ENCODE data around the gene BAZ2A.
"Not testable (repeated sequence)": the region's sequence is repeated elsewhere in the genome, so short reads cannot be mapped to it uniquely, and the experiment has no call there.

The BAZ2A gene

DNA sequence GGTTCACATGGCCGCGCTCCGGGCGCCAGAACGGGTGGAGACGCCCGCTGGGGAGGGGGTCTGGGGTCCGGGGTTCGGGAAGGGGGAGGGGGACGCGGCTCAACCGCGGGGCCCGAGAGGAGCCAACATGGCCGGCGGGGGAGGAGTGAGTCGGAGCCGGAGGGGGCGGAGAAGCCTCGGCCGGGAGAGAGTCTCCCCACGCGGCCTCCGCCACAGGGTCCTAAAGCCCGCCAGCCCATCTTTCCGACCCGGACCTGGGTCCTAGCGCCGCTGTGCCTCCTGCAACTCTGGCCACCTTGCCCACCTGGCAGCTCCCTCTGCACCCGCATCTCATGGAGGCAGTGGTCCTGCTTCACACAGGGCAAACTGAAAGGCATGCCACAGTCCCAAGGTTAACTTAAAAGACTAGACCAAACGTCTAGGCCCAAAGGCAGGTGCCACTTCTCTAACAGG is at the start of gene BAZ2A:
TSS of gene BAZ2A (minus strand) at position 147 of the 453 bp plus-strand sequence. CDS start 12,796 bp downstream, outside the sequence.
- DNase-seq: peak; percentile 84

GRCh38 chr12:56678852-56679251 is 48.7 kb upstream of the BAZ2A start:
- no peak for DNase-seq

GRCh38 chr12:56677680-56678079 is 47.6 kb upstream of the BAZ2A start:
- DNase-seq: no peak

GRCh38 chr12:56676851-56677580 is 46.9 kb upstream of the BAZ2A start:
- DNase-seq: no peak

- DNase-seq: no peak
These were observed 41.5 kb upstream of the BAZ2A start for GRCh38 chr12:56671608-56672007.

GRCh38 chr12:56670836-56671235 is 40.7 kb upstream of the BAZ2A start:
- DNase-seq: no peak

DNA sequence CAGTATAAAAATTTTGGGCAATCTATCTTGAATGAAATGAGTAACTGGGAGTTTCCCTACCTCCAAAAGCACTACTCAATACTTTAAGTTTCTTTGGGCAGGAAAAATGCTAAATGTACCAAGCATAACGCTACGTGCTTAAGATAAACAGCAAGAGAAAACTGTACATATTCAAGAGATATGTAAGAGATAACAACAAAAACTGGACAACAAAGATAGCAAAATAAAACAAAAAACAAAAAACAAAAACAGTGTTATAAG is 38.0 kb upstream of the BAZ2A start:
- DNase-seq: no peak

DNA sequence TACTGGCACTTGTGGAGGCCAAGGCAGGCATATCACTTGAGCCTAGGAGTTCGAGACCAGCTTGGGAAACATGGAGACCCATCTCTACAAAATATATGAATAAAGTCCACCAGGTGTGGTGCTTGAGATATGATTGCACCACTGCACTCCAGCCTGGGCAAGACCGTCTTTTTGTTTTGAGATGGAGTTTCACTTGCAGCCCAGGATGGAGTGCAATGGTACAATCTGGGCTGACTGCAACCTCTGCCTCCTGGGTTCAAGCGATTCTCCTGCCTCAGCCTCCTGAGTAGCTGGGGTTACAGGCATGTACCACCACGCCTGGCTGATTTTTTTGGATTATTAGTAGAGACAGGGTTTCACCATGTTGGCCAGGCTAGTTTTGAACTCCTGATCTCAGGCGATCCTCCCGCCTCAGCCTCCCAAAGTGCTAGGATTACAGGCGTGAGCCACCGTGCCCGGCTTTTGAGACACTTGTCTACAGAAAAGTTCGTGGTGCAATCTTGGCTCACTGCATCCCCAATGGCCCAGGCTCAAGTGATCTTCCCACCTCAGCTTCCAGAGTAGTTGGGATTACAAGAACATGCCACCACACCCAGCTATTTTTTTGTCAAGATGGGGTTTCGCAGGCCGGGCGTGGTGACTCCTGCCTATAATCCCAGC is 32.0 kb upstream of the BAZ2A start:
- DNase-seq: no peak

DNA sequence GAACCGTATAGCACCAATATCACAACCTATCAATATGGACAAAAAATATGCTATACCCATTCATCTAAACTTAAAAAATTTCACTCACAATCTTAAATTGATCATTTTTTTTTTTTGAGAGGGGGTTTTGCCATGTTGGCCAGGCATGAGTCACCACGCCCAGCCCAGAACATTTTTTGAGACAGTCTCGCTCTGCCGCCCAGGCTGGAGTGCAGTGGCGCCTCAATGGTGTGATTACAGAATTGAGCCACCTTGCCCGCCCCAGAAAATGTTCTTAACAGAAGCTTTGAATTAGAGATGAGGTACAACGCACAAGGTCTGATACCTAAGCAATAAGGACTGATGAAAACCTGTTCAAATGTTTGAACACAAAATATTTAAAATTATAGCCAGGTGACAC is 31.4 kb upstream of the BAZ2A start:
- DNase-seq: no peak

DNA sequence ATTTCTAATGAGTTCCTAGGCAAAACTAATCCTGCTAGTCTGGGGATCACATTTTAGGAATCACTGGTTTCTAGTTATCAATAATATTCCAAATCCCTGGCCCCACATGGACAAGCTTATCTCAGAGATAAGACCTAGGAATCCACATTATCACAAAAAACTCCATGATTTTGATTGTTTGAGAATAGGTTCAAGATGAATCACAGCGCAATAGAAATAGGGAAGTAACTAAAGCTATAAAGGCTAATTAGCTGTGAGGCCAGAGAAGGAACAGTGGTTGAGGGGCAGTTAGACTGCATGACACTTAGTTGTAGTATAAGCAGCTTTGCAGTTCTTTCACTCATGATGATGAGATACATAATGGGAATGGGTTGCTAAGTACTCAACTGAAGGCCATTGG is 28.8 kb upstream of the BAZ2A start:
- DNase-seq: no peak

DNA sequence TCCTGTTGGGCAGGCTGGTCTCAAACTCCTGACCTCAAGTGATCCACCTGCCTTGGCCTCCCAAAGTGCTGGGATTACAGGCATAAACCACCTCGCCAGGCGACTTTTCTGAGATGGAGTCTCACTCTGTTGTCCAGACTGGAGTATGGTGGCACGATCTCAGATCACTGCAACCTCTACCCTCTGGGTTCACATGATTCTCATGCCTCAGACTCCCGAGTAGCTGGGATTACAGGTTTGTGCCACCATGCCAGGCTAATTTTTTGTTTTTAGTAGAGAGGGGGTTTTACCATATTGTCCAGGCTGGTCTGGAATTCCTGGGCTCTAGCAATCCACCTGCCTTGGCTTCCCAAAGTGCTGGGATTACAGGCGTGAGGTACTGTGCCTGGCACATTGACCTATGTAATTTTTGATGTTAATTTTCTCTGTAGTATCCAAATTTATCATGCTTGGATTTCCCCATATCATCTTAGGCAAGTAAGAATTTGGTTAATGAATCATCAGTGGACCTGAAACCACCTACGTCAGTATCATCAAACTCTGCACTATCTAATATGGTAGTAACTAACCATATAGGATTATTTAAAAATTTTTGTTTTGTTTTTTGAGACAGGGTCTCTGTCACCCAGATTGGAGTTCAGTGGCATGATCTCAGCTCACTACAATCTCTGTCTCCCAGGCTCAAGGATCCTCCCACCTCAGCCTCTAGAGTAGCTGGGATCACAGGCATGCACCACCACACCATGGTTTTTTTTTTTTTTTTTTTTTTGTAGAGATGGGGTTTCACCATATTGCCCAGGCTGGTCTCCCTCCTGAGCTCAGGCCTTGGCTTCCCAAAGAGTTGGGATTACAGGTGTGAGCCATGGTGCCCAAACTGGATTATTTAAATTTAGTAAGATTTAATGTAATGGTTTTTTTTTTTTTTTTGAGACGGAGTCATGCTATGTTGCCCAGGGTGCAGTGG is 27.6 kb upstream of the BAZ2A start:
- no peak for DNase-seq

DNA sequence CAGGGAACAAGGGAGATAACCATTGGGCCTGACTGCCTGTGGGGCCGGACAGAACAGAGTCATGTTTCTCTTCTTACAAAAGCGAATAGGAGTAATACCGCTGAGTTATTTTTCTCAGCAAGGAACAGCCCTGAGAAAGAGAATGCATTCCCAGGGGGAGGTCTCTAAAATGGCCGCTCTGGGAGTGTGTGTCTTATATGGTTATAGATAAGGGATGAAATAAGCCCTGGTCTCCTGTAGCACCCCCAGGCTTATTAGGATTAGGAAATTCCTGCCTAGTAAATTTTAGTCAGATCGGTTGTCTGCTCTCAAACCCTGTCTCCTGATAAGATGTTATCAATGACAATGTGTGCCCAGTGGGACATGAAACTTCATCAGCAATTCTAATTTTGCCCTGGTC is 23.7 kb upstream of the BAZ2A start:
- DNase-seq: not testable (repeated sequence)

DNA sequence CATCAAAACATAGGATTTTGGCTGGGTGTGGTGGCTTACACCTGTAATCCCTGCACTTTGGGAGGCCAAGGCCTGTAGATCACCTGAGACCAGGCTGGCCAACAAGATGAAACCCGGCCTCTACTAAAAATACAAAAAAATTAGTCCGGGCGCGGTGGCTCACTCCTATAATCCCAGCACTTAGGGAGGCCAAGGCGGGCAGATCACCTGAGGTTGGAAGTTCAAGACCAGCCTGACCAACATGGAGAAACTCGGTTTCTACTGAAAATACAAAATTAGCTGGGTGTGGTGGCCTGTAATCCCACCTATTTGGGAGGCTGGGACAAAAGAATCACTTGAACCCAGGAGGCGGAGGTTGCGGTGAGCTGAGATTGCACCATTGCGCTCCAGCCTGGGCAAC is 17.9 kb upstream of the BAZ2A start:
- DNase-seq: not testable (repeated sequence)

DNA sequence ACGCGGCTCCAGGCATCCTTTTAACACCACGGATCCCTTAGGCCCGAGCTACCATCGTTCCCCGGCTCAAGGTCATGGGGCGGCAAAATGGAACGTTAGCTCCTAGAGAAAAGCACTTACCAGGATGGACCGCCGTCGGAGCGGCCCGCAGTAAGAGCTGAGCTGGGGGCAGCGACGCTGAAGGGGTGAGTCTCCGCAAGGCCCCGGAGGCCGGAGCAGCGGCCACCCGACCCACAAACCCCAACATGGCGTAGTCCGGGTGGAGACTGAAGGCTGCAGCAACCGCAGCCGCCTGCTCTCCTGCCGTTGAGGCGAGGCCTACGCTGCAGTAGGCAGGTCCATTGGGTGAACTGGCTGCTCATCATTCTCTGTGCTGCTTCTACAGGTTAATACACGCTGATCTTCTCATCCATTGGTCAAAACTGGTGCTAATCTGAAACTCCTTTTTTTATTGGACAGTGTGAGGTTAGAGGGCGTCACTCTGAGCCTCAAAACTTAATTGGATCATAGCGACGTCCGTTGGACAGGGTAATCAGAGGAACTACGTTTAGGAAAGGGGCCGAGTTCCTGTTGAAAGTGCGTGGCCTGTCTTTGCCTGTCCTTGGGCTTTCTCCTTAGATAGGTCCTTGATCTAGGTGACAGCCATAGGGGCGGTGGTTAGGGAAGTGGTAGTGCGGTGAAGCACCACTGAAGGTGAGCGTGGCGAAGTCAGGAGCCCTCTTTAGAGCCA is 15.8 kb upstream of the BAZ2A start, which contains the start of gene ATP5F1B:
TSS of gene ATP5F1B (minus strand) at position 268 of the 730 bp plus-strand sequence. CDS start at position 247, 21 bp downstream.
- peak; percentile 100 for DNase-seq

- peak; percentile 16 for DNase-seq
These were observed 15.1 kb upstream of the BAZ2A start for GRCh38 chr12:56645201-56645716.

DNA sequence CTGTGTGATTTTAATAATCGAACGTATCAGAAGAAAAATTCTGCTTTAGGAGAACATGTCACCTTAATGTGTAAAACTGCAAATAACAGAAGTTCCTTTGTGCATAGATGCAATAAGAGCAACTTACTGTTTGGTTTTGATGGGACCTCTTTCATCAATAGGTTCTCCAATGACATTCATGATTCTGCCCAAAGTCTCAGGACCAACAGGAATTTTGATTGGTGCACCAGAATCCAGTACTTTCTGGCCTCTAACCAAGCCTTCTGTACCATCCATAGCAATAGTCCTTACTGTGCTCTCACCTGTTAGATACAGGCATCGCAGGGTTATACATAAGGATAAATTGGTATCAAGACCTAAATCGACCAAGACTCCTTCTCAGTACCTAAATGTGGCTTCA is 14.5 kb upstream of the BAZ2A start:
- DNase-seq: no peak

- DNase-seq: no peak
These were observed 11.1 kb upstream of the BAZ2A start for GRCh38 chr12:56641219-56641618.

DNA sequence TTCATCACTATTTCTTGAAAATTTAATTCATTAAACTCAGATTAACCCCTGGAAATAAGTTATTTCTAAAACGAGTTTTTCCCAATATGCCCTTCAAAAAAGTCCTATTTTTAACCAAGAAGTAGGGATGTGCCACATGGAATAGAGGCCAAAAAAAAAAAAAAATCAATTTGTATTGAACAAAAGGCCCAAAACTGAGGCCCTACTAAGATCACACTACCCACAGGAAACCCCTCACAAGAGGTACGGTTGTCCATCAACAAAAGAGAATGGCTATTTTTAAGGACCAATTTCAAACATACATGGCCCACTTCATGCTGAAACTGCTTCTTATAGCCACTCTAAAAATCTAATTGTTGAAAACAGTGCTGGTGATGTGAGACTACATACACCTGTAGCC is 7.5 kb upstream of the BAZ2A start:
- no peak for DNase-seq

DNA sequence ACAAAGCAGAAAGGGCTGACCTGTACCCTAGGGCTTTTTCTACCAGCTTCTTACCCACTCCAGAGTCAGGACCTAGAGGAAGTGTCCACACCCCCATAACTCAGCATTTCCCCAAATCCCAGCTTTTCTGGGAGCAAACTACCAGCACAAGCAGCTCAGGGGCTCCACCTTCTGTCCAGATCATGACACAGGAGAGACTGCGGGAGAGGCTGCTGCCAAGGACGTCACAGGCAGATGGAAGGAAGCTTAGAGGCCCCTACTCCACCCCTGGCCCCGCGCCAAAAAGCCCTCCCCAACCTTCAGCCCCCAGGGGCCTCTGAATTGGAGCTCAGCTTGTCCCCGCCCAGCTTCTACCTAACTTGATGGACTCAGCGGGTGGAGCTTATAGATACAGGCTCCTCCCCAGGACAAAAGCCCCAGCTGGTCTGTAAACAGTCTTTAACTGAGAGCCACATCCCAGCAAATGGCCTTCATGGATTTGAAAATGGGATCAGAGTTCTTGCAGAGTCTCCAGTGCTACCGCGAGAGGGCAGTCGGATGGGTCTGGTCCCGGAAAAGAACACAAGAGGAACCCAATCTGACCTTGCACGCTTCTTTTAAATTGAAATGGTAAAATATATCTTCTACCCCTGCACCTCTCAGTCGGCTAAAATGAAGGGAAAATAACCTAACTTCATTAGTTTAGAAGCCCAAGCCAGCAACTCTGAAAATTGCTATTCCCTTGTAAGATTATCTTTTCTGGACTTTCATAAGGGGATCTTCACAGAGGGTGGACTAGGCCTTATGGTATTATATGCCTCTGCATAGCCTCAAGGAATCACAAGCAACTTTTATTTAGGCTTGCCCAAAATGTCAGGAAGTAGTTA is 6.8 kb upstream of the BAZ2A start:
- peak; percentile 100 for DNase-seq

DNA sequence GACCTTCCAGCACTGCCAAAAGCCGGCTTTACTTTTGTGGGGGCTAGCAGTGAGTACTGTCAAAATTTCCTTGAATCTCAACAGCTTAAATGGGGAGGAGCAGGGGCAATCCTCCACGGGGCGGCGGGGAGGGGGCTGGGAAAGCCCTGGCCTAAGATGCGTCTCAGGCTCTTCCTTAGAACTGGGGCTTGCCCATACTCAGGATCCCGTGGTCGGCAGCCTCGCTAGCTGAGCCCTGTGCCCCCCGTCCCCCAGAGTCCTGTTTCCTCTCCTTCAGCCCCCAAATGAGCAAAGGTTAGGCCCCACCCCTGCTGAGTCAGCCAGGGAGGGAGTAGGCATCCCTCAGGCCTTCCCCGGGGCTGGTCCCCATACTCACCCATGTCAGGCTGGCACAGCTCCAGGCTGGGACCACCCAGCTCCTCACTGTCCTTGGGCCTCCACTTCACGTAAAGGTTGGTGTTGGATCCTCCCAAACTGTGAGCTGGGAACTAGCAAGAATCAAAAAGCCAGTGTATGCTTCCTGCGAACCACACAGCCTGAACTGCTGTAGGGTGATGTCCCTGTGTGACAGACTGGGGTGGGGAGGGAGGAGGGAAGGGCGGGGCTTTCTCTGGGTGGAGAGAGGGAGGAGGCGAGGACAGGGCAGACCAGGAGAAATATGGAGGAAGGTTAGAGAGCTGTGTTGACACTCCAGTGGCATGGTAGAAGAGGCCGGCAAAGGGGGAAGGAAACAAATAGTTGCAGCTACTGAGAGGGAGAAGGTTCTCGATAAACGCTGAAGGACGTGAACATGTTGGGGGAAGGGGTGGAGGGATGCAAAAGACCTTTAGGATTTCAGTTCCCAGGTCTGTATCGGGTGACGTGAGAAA is 5.9 kb upstream of the BAZ2A start:
- DNase-seq: peak; percentile 81

Measured in HCEC 1CT (cell line).